Mesothelial cell of epicardium (in vitro differentiated cells): Measurements from ENCODE around the gene STK39. TPM values are rescaled to one million over a fixed set of nuclear protein-coding genes. Genes with fewer than 3 reads are reported as not detected.

Source experiments
- DNase-seq, 2 experiments: peaks; one replicate each; pipeline ENCODE4 v3.0.0; 2021; ENCODE audit warnings: low spot score in 2 of 2; ENCODE audit not compliant: unreplicated experiment in 2 of 2
- H3K27ac Mint-ChIP-seq: 2 replicates; pipeline ENCODE4 v1.8.0; 2021; ENCODE audit warnings: mixed read lengths
- H3K27me3 Mint-ChIP-seq: 2 replicates; pipeline ENCODE4 v1.8.0; 2021; ENCODE audit warnings: low read depth, mixed read lengths
- H3K36me3 Mint-ChIP-seq: 2 replicates; pipeline ENCODE4 v1.8.0; 2021; ENCODE audit warnings: mixed read lengths
- H3K4me1 Mint-ChIP-seq: 2 replicates; pipeline ENCODE4 v1.8.0; 2021; ENCODE audit warnings: mixed read lengths
- H3K4me3 Mint-ChIP-seq: 2 replicates; pipeline ENCODE4 v1.8.0; 2021; ENCODE audit warnings: mild to moderate bottlenecking, moderate library complexity, mixed read lengths
- H3K9me3 Mint-ChIP-seq: 2 replicates; pipeline ENCODE4 v1.8.0; 2021; ENCODE audit warnings: mixed read lengths
- CTCF ChIP-seq: fragments of 200-600 bp; sonication (generic); IDR thresholded peaks from one replicate; pipeline ENCODE4 v1.5.0; 2021; ENCODE audit warnings: antibody characterized with exemption; ENCODE audit not compliant: unreplicated experiment
- total RNA-seq: library from RNA; stranded (reverse); gene quantifications from 3 replicates; pipeline ENCODE4 v1.2.1, GENCODE V29; 2021

STK39 gene
- total RNA-seq, 1 donor from 2014 or later, result 18.7 TPM

DNA sequence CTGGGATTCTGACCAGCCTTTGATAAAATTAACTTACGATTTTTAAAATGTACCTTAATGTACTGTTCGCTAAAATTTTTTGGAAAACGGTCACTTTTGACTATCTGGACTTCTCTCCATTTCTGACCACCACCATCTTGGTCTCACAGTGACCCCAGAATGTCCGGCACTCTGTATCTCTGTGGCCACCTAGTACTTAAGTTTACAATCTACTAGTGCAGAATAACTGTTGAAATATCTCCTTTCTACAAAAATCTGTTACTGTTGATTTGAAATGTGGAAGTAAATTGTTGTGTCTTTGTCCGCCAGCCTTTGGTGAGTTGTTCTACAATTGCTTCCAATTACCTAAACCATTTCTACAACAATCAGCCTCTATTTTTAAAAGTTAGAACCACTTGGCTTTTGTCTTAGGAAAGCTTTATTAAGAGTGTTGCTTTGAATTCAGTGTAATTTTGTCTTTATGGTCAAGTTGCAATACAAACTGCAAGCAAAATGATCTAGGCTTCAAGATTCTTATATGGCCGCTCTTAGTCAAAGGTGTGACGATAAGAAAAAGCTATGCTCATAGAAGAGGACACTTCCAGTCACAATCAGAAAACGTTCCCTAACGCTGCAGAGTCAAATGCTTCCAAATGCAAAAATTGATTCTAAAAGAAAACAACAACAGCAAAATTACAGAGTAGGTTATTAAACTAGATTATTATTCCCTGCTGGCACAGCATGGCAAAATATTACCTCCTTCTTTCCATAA lies 283.3 kb downstream of the STK39 start:
- Mint-ChIP-seq H3K27ac (no peak overlapping the region), H3K9me3 (peaks cover 6% of the 10 kb centered on the region), H3K27me3 (no peaks in the 10 kb centered on the region), H3K36me3 (peaks cover 6% of the 10 kb centered on the region), H3K4me1 (peaks cover 61% of the 10 kb centered on the region), H3K4me3 (no peak overlapping the region)
- no peak for DNase-seq
- no peak for TF ChIP-seq CTCF

- Mint-ChIP-seq H3K4me3 (no peak overlapping the region), H3K9me3 (no peaks in the 10 kb centered on the region), H3K27ac (peak overlapping the region; percentile 65), H3K4me1 (peaks cover 66% of the 10 kb centered on the region), H3K36me3 (peaks cover 2% of the 10 kb centered on the region), H3K27me3 (no peaks in the 10 kb centered on the region)
- DNase-seq, result no peak
- TF ChIP-seq CTCF, result no peak
These were observed 284.8 kb downstream of the STK39 start for GRCh38 chr2:167962436-167963226.

DNA sequence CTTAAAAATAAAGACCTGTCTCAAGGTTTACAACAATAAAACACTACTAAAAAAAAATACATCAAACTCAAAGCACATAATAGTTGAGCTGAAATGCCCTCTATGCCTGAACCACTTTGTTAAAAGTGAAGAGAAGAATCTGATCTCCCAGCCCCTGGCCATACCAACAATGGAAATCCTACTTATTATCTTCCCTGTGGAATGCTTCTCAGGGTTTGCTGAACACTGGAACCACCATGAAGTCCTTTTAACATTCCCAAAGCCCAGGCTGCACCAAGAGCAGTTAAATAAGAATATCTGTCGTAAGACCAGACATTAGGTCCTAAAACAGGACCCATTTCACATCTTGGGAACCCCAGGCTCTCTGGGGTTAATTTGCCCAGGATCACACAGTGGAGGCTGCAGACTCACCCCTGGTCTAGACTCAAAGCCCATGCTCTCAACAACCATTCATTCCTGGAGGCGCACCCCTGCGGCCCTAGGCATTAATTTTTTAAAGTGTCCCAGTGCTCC lies 285.8 kb downstream of the STK39 start:
- Mint-ChIP-seq H3K4me1 (peaks cover 64% of the 10 kb centered on the region), H3K27ac (peak overlapping the region; percentile 65), H3K36me3 (peaks cover 2% of the 10 kb centered on the region), H3K27me3 (no peaks in the 10 kb centered on the region), H3K9me3 (no peaks in the 10 kb centered on the region), H3K4me3 (no peak overlapping the region)
- no peak for TF ChIP-seq CTCF
- DNase-seq, result no peak

GRCh38 chr2:167960089-167960747 lies 287.2 kb downstream of the STK39 start:
- H3K4me3 Mint-ChIP-seq, result no peak overlapping the region

More at GRCh38 chr2:167960089-167960747, 287.2 kb downstream of the STK39 start:
- Mint-ChIP-seq H3K27me3 (no peaks in the 10 kb centered on the region), H3K36me3 (peaks cover 2% of the 10 kb centered on the region), H3K27ac (peak overlapping the region; percentile 81), H3K4me1 (peaks cover 59% of the 10 kb centered on the region), H3K9me3 (no peaks in the 10 kb centered on the region)
- no peak for TF ChIP-seq CTCF
- no peak for DNase-seq
